GM10847 (cell line): Measurements from ENCODE around the gene VWA5A.

Experiments used
- POLR2A ChIP-seq: IDR thresholded peaks from 2 replicates; pipeline ENCODE4 v1.6.1; 2011; ENCODE audit not compliant: insufficient read length; ENCODE audit errors: extremely low read depth

Gene VWA5A

DNA sequence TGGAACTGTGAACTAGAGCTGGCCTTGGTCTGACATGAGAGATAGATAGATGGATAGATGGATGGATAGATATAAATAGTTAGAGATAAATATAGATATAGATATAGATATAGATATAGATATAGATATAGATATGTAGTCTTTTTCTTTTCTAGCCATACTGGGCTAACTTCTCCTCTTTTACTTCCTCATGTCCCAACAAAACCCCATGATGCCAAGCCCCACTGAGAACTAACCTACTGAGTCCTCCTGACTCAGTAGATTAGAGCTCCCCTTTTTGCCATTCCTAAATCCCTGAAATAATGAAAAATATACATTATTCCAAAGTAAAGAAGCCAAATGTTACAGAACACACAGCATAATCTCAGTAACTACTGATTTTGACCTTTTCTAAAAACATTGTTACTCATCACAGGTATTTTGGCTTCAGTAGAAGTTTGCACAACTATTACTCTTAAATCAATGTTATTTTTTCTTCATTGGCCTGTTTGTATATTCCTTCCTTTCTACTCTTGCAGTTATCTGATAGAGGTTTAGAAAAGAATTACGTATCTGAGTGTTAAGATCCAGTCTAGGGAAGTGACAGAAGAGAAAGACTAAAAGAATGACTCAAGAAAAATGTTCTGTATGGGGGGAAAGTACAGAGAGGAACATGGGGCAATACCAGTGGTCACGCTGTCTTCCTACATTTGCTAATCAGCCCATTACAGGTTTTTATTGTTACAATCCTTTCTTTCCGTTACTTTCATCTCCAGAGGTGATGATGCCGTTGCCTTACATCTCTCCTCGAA is 61.9 kb downstream of the VWA5A start:
- no peak for TF ChIP-seq POLR2A

DNA sequence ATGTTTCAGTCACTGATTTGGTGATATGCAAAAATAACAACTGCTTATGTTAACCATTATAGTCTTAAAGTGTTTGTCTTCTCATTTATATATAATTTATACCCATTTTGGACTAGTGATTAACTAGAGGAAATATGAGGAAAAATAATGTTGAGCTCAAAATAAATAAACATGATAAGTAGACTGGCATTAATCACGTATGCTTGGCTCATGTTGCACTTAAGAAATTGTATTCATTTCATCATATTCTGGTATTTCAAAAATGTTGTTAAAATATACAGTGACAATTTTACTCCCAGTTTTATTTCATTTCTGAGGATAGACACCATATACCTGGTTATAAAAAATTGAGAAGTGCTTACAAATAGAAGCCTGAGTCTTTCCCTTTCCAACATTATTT is 64.1 kb downstream of the VWA5A start:
- no peak for TF ChIP-seq POLR2A

DNA sequence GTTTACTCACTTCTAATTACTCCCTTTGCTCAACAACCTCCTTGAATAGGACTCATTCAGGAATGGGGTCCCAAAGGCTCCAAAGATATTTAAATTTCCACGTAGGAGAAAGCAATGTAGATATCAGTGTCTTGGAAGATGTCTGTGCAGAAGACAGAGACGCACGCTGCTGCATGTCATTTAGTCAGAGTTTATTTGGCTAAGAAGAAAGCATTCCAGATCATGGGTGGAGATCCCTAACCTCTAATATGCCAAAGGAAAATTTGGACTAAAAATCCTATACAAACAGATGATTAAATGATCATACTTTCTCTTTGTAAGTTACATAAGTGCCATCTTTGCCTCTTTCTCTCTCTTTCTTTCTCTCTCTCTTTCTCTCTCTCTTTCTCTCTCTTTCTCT is 67.8 kb downstream of the VWA5A start, which contains the start of gene OR10D3:
Gene OR10D3, plus strand, starts transcription at position 278 of the 400 bp plus-strand sequence. CDS start 1,925 bp downstream, outside the sequence.
- TF ChIP-seq POLR2A: no peak

DNA sequence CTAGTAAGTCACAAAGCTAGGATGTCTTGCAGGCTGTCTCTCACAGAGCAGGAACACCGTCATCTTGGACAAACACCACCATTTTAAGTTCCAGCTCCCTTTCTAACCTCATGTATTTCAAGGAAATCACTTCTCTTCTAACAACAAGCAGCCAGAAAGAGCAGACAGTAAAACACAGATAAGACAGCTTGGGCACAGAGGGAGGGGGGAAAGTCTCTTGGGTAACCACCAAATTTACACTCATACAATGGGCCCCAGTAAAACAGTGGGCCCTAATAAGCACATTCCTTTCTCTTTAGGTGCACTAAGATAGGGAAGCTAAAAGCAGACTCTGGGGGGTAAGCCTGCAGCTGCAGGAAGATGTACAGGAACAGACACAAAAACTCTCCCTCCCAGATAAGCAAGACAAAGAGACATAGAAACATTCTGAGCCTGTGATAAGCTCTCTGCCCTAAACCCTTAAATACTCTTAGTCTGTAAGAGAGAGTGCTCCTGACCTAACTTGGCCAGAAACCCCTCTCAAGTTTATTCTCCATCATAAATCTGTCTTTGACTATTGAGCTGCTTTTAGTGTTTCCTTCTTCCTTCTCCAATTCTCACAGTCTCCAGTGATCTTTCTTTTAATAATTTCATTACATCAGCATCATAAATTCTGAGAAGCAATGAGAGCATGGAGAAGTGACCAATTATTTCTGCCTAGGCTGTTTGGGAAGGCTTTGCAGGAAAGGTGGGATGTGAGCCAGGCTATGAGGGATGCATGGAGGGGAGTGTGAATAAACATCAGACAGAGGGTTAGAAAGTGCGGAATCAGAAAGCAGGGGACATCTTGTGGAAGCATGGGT is 75.3 kb downstream of the VWA5A start:
- no peak for TF ChIP-seq POLR2A

DNA sequence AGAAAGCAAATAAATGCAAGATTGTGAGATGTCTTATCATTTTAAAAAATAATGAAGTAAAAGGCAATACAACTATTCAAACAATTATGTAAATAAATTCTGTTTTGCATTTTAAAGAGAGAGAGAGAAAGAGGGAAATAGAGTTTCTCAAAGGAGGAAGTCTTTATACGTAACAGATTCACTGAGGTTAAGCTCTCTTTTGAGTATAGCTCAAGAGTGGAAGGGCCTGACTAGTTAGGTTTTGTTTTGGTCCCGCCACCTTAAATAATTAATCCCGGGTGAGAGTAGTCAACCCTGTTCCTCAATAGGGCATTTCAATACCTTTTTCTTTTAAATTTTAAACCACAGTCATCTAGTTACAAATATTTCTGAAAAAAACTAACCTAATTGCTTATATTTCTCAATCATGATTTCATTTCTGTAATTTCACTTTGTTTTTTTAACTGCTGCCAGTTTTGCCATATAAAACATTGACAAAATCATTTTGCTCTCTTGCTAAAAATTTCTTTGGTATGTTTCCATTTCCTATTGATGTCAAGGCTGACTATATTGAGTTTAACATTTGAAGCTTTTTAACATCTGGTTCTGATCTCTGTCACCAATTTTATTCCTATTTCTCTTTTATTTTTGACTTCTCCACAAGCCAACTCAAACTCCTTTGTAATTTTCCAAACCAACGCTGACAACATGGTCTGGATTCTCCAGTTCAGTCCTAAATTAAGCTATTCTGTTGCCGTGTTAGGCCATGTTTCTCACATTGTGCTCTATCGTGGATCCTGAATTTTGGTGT is 78.2 kb downstream of the VWA5A start:
- no peak for TF ChIP-seq POLR2A

DNA sequence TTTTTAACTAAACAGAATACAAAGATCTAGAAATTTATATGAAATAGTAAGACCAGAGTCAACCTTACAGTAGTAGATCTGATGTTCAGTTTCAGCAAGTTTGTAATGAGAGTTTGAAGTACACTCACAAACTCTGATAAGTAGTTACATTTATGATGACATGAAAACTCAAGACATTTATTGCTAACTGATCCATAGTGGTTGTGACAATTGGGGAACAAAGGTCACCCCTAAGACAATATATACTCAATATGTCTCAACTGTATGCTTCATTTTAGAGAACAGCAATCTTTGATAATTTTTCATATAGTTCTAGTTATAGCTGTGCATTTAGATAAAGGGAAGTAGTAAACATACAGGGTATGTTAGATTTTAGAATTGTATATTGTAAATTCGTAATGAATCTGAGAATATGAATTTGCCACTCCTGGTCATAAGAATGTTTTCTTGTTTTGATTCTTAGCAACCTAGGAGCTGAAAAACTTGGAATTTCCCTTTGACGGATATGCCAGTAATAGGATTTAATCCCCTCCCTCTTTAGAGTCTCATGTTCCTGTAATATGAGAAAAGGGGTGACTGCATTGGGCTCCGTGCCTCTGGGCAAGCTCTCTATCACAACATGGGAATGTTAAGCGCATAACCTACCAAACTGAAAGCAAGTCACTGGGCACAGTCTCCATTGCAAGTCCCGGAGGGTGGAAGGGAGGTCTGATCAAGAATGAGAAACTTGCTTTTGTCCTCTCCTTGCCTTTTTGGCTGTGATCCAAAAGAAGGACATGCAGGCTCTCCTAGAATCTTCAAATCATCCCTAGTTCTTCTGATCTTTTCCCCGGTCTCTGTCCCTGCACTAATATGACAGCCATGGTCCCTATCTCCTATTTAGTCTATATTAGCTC is 79.3 kb downstream of the VWA5A start:
- no peak for TF ChIP-seq POLR2A

DNA sequence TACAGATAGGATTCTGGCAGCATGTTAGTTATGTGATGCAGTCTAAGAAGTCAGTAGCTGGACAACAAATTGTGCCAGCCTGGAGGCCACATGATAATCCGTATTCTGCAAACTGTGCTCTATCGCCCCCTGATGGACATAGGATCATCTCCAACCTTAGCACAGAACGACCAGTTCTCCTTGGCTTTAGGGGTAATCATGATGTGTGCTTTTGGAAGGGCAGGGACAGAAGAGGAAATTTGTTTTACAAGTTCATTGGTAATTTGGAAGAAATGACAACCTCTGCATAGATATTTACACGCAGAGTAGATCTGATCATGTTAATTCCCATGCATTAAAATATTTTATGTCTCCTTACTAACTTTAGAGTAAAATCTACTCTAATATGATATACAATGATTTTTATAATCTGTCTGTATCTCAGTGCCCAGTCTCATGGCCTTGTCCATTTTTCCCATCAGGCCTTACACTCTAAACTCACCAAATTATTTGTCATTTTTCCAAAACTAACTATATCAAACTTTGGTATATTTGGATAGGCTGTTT is 80.0 kb downstream of the VWA5A start:
- no peak for TF ChIP-seq POLR2A
